GM18909 (cell line): ENCODE measurements around the gene C15orf61.

Source experiments
- ATAC-seq: cut with Tn5 transposase; IDR thresholded peaks from one replicate; pipeline ENCODE4 v1.9.1; 2021; ENCODE audit warnings: mild to moderate bottlenecking; ENCODE audit not compliant: unreplicated experiment, poor library complexity

Gene C15orf61

DNA sequence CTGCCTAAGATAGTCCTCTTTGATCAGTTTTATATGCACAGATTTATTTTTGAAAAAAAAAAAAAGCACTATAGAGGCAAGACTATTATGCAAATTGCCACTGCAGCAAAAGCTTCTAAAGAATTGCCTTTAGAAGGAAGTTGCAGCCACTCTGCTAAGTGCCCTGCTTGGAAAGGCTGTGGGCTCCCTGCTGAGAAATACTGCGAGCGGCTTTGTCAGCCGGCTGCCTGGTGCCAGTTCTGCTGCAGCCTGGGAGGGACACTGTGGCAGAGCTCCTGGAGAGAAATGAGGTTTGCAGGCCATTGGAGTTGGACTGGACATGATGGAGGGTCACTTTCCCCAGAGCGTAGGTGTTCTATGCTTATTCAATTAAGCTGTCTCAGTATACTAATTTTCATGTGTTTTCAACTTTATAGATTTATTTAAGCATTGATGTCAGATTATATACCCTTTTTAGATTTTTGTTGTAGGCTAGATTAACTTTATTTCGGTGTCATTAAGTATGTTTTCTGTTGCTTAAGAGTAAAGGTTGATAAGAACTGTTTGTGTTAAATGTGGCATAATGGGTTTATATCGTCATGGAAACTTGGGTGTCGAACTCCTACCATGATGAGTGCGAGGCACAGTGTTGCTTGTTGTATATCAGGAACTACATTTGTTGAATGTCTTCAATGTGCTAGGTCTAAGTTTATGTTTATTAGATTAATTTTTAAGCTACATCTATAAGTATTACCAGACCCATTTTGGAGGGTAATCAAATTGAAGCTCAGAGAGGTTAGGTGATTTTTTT lies 28.1 kb downstream of the C15orf61 start:
- no peak for ATAC-seq

DNA sequence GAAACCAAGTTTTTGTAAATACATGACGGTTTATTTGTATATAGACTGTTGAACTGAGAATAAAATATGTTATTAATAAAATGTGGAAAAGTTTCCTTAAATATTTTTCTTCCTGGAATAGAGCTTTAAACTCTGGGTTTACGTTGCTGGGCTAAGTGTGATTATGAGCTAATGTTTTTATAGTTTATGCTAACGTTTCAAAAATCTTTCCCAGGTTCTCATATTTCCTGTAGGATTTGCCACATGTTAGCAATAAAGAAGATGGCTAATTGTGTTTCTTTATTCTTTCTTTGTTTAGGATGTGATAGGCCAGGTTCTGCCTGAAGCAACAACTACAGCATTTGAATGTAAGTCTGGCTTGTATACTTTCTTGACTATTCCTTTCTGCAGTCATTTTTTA lies 28.8 kb downstream of the C15orf61 start:
- no peak for ATAC-seq

DNA sequence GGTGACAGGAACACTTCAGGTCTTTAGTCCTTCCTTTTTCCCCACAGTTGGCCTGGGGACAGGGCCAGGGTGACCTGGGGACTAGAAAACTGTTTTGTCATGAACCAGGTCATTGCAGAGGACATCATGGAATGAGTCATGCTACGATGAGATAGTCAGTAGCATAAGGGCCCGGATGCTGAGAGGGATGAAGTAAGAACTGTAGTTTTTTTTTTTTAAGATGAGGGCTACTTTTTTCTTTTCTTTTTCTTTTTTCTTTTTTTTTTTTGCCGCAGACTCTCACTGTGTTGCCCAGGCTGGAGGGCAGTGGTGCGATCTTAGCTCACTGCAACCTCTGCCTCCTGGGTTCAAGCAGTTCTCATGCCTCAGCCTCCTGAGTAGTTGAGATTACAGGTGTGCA lies 29.6 kb downstream of the C15orf61 start:
- ATAC-seq, result no peak

DNA sequence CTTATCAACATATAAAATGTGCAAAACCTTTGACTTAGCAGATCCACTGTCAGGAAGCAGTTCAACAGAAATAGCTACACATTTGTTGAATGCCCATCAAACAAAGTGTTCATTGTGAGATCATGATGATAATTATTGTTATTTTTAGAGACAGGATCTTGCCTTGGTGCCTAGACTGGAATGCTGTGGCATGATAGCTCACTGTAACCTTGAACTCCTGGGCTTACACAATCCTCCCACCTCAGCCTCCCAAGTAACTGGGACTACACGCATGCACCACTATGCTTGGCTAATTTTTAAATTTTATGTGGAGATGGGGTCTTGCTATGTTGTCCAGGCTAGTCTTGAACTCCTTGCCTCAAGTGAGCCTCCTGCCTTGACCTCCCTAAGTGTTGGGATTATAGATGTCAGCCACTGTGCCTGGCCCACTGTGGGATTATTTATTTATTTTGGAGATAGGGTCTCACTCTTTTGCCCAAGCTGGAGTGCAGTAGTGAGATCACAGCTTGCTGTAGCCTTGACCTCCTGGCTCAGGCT lies 30.3 kb downstream of the C15orf61 start:
- no peak for ATAC-seq

DNA sequence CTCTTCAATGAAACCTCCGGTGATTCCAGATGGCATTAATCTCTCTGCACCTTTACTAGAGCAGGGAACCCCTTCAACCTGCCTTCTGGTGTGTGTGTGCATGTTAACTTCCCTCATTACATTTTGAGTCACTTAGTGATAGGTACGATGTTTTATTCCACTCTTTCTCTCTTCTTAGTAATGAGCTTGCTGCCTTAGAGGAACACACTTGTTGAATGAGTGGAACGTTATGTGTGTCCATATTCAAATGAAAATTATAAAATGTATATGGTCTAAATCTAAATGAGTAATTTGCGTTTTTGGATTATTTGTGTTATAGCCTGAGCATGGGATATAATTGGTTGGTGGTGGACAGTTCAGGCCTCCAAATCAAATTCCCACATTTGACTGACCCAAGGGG lies 33.6 kb downstream of the C15orf61 start:
- ATAC-seq, result no peak

DNA sequence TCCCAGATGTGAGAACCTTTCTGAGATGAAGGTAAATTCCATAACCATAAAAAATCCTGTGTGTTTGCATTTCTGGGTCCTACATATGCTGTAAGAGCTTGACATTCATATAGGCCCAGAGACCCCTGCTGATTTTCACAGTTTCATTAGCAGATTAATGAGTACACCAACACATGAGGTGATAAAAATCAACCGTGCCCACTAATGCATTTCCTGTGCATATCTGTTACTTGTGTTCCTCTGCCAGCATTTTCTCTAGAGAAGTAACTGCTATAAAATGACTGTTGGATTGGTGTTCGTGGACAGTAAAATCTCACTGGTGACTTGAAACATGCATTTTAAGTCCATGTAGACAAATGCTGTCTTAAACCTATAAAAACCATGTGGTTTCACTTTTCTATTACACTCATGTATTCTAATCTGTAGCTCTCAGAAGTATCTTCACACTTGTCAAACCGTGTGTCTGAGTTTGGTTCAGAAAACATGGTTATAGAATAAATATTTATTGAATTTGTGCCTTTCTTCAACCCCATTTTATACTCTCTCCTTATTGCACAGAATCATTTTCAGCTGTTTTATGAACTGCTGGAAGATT lies 36.1 kb downstream of the C15orf61 start:
- ATAC-seq, result no peak

DNA sequence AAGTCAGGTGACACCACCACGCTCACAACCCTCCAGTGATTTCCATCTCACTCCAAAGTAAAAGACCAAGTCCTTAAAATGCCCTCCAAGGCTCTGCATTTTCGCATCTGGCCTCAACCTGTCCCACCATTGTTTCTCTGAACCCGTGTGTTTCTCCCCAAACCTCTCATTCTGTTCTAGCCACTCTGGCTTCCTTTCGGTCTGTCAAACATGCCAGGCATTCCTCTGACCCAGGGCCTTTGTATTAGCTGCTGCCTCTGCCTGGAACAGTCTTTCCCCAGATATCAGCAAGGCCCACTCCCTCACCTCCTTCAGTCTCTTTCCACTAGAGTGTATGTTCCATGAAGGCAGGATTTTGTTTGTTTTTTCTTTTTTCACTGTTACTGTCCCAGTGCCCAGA lies 37.6 kb downstream of the C15orf61 start:
- ATAC-seq, result no peak

DNA sequence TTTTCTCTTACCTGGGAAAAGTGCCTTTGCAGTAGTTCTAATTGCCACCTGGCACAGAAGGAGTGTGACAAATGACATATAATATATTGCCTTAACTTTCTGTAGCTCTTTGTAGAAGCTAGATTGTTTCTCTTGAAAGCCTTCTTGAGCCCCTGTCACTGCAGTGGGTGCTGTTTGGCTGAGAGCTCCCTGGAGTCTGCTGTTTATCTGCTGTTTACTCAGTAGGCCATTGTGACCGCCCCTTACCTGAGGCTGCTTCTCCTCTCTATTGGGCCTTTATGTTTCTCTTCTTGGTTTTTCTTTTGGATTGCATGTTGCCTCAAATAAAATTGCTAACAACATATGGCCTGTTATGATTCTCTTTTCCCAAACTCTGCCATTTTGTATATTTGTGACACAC lies 38.2 kb downstream of the C15orf61 start:
- no peak for ATAC-seq

DNA sequence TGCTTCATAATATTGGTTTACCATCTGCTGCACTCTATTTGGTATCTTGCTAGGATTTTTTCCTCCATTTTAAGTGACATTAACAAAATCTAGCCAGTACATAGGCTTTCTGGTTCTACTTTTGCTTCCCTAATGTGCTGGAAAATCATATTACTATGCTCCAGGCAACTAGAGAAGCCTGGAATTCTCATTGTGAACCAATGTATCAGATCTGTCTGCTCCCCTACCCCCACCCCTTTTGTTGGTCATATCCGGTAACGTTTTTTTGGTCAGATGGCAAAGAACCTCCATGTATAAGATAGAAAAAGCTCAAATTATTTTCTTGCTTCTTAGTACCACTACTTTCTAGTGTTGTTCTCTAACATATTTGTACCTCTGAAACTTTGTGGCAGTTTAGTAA lies 38.6 kb downstream of the C15orf61 start:
- no peak for ATAC-seq

DNA sequence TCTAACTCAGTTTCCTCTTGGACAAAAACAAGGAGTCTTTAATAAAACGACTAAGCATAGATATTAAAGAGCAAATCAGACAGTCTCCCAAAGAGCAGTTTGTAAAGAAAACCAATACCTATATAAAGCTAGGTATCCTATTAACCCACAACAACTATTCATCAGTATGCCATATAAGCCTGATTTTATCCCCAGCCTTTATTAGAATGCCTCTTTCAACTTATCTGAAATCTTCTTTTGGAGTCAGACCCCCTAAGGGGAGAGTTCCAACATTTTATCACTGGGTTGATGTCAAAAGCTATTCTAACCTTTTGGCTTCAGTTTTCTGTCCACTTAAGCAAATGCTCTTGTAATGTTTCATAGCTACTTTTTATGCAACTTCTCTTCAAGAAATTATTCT lies 39.4 kb downstream of the C15orf61 start:
- ATAC-seq, result no peak

DNA sequence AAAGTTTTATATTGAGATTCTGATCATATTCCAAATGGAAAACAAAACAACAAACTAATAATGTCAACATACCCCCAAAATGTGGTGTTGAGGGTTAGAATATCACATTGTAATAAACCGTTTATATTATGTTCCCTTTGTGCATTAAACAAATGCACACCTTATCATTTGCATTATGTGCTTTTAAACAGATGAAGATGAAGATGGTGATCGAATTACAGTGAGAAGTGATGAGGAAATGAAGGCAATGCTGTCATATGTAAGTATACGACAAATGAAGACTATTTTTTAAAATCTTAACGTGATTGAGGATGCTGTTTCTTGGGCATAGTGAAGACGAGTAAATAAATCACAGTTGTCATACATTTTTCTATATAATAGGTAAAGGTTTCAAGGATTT lies 42.2 kb downstream of the C15orf61 start:
- no peak for ATAC-seq

DNA sequence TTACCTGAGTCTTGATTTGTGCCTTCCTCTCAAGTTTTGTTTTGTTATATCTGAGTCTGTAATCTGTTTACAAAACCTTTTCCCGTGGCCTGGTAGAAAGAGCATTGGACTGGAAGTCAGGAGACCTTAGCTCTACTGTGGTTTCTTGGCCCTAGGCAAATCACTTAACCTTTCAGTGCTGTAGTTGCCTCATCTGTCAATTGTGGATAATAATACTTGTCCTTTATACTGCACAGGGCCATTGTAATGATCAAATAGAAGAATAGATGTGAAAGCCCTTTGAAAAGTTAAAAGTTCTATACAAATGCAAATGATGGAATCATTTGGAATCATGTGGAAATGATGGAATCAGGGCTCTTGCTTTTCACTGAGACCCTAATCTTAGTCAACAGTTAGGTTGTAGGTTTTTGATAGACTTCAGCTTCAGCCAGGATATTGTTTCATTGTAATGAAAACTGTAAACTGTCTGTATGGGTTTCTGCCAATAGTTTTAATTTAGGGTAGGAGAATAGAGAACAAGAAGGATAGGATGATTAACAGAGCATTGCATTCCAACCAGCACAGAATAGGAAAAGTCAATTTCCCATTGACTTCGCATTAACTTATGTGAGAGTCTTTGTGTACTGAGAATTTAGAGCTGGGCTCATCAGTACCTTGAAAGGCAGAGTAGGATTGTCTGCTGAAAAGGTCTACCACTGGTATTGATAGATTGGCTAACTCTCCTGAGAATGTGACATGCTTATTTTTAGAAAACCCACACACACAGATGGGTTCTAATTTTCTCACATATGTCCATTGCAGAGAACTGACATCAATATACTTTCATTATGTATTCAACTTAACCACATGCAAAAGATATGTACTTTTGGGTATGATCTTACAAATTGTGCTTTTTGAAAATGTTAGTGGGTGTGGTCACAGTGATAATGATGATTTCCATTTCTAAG lies 43.4 kb downstream of the C15orf61 start:
- peak; percentile 89 for ATAC-seq

DNA sequence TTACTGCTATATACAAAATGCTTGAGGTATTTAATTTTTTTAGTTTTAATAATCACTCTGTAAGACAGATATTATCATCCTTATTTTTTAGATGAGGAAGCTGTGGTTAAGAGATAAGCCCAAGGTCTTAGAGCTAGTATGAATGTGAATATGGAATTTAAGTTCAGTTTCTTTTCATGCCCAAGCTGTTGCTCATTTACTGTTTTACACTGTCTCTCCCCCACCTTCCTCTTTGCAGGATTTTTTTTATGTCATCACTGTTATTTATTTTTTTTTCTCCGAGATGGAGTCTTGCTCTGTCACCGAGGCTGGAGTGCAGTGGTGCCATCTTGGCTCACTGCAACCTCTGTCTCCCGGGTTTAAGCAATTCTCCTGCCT lies 44.0 kb downstream of the C15orf61 start:
- ATAC-seq, result peak; percentile 38

DNA sequence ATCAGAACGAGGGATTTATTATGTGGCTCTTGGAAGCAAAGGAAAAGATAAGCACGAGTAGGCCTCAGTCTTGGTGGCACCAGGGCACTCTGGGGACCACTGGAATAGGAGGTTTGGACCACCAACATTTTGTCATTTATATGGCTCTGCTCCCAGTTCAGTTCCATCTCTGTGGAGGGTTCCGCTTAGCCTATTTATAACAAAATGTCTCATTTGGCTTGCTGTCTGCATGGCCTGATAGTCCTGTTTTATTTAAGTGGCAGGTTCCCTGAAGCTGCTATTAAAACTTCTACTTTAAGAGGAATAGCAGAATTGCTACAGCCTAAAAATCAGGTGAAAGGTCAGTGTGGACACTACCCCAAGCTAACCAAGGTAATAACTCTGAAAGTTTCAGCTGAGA lies 48.7 kb downstream of the C15orf61 start:
- no peak for ATAC-seq

DNA sequence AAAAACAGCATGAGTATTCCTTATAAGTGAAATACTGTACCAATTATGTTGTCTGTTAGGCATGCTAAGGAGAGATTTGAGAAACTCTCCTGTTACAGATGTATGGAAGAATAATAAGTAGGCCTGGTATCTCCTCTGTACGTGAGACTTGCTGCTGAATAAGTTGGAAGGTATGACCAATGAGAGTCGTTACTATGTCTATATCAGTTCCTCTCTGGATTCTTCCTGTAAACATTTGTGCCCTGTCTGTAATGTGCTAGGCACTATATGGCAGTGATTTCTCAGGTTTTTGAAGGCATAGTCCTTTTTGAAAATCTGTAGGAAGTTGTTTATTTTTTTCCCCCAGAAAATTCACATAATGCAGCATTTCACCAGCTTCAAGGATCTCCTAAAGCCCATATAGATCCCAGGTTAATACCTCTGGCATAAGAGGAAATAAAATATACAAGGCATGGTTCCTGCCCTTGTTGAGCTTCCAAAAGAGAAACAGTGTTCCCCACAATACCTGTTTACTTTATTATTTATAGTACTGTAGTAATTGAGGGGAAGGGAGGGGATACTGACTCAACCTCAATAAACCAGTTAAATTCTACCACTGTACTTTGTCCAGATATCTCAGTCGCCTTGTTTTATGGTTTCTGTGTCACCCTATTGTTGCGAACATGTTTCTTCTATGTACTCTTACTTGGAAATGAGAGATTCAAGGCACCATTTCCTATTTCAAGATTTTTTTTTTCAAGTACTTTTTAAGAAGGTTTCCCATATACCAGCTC lies 50.1 kb downstream of the C15orf61 start:
- ATAC-seq, result no peak

DNA sequence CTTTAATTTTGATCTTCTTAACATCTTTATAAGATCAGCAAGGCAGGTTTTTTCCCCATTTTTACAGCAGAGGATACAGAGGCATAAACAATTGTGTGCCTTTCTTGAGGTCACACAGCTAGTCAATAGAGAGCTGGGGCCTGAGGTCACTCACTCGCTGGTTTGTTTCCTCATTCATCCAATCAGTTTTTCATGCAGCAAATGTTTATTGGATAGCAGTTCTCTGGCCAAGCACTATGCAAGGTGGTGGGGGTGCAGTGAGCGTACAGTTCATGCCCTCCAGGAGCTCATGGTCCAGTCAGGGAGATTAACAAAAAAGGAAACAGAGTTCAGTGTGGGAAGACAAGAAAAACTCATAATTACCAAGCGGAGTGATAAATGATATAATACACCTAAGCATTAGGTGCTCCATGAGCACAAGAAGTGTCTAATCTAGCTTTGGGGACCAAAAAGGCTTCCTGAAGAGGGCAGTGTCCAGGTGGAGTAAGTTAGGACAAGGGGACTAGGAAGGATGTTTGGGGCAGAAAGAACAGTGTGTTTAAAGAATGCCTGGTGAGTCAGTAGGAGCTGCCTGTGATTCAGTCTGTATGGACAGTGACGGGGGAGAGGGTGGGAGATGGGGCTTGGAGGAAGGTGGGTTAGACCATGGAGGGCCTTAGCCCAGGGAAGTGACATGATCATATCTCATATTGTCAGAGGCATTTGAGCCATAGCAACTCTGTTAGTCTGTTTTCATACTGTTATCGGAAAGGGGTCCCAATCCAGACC lies 50.9 kb downstream of the C15orf61 start:
- no peak for ATAC-seq

DNA sequence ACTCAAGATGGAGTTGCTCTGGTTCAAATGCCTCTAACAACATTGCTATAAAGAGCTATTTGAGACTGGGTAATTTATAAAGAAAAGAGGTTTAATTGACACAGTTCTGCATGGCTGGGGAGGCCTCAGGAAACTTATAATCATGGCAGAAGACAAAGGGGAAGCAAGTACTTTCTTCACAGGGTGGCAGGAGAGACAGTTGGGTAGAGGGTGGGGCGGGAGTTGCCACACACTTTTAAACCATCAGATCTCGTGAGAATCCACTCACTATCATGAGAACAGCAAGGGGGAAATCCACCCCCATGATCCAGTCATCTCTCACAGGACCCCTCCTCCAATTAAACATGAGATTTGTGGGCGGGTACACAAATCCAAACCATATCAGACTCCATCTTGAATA lies 52.3 kb downstream of the C15orf61 start:
- ATAC-seq, result no peak

DNA sequence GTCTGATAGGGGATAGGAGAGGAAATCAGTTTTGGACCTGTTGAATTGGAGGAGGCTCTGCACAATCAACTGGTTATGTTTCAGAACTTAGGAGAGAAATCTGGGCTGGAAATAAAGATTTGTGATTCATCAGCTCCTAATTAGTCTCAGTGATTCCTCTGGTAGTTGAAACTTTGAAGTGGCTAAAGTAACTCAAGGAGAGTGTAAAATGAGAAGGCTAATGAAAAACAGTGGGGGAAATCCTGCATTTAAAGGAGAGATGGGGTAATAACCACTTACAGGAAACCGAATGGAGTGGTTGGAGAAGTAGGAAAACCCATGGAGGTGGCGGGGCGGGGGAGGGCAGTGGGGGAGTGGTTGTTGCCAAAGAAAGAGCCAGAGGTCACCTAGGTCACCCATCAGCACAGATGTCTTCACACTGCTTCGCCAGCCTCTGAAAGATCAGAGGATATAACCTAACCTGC lies 54.1 kb downstream of the C15orf61 start:
- no peak for ATAC-seq

DNA sequence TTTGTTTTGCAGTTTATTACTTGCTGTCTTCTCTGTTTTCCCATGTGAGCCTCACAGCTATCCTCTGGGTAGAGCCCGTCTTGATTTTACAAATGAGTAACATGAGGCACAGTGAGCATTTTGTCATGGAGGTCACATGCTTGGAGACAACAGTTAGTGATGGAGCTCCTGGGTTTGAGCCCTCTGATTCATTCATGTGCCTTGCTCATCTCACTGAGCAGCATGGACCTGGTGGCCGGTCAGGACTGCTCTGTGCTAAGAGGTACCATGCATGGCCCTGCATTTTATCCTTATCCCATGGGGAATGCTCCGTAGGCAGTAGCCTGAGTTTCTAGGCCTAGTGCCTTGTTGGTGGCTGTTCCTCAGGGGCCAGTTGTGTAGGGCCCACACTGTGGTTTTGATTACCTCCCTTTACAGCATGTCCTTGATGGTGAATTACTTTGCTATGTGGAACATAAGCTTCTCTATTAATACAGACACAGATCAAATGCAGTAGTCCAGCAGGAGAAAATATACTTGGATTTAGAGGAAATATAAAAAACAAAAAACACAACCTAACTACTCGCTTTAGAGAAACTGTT lies 57.2 kb downstream of the C15orf61 start:
- ATAC-seq, result no peak
